ENCODE results near the gene FAM149B1. TPM values are rescaled to one million over a fixed set of nuclear protein-coding genes. Genes with fewer than 3 reads are reported as not detected.

The FAM149B1 gene
- total and polyA plus RNA-seq, 3 experiments from 2014 or later: 4.7 to 13.7 (median 13.1) TPM

GRCh38 chr10:73182568-73182967, 14.6 kb downstream of the FAM149B1 start:
- no peak overlapping the region for H3K27ac ChIP-seq (ENCODE audit: low read depth, low read length)
- Mint-ChIP-seq H3K36me3 (peaks cover 19 to 51% (median 20%) of the 10 kb centered on the region in 3 donors), H3K4me3 (no peak overlapping the region), H3K4me1 (no peaks in the 10 kb centered on the region), H3K27ac (no peak overlapping the region), H3K27me3 (no peaks in the 10 kb centered on the region), H3K9me3 (no peaks in the 10 kb centered on the region)
- no peaks in the 10 kb centered on the region for H3K4me1 ChIP-seq (ENCODE audit: insufficient read depth, low read length)
- peaks cover 7% of the 10 kb centered on the region for H3K36me3 ChIP-seq (ENCODE audit: insufficient read depth, low read length)
- POLR2A ChIA-PET: no interaction called here
- CTCF ChIA-PET: interaction anchor here (1.2 kb wide), 1 partner anchor 86 kb away, joined by 4 read pairs; the partner anchor contains the start of gene P4HA1
- H3K27me3 ChIP-seq (ENCODE audit: insufficient read depth, low read length, poor library complexity, severe bottlenecking): no peaks in the 10 kb centered on the region
- H3K4me3 ChIP-seq (ENCODE audit: low read length): no peak overlapping the region
- no peaks in the 10 kb centered on the region for H3K9me3 ChIP-seq (ENCODE audit: low read length)
- DNase-seq: no peak

GRCh38 chr10:73183667-73184281, 15.9 kb downstream of the FAM149B1 start:
- Mint-ChIP-seq H3K4me3 (no peak overlapping the region), H3K9me3 (no peaks in the 10 kb centered on the region), H3K4me1 (no peaks in the 10 kb centered on the region), H3K27me3 (no peaks in the 10 kb centered on the region), H3K36me3 (peaks cover 16 to 41% (median 19%) of the 10 kb centered on the region in 3 donors), H3K27ac (no peak overlapping the region)
- no peak overlapping the region for H3K4me3 ChIP-seq (ENCODE audit: low read length)
- no peak overlapping the region for H3K27ac ChIP-seq (ENCODE audit: low read depth, low read length)
- no peaks in the 10 kb centered on the region for H3K9me3 ChIP-seq (ENCODE audit: low read length)
- peaks cover 7% of the 10 kb centered on the region for H3K36me3 ChIP-seq (ENCODE audit: insufficient read depth, low read length)
- CTCF ChIA-PET: interaction anchor here (1.2 kb wide), 1 partner anchor 87 kb away, joined by 4 read pairs; the partner anchor contains the start of gene P4HA1
- POLR2A ChIA-PET: no interaction called here
- DNase-seq: no peak
- H3K4me1 ChIP-seq (ENCODE audit: insufficient read depth, low read length): no peaks in the 10 kb centered on the region
- no peaks in the 10 kb centered on the region for H3K27me3 ChIP-seq (ENCODE audit: insufficient read depth, low read length, poor library complexity, severe bottlenecking)

- Mint-ChIP-seq H3K4me3 (no peak overlapping the region), H3K4me1 (no peaks in the 10 kb centered on the region), H3K36me3 (peaks cover 8 to 27% (median 9%) of the 10 kb centered on the region in 3 donors), H3K27me3 (no peaks in the 10 kb centered on the region), H3K9me3 (no peaks in the 10 kb centered on the region), H3K27ac (no peak overlapping the region)
- ChIA-PET CTCF (no interaction called here), POLR2A (no interaction called here)
- no peaks in the 10 kb centered on the region for H3K36me3 ChIP-seq (ENCODE audit: insufficient read depth, low read length)
- no peaks in the 10 kb centered on the region for H3K4me1 ChIP-seq (ENCODE audit: insufficient read depth, low read length)
- H3K9me3 ChIP-seq (ENCODE audit: low read length): no peaks in the 10 kb centered on the region
- no peak for DNase-seq
- H3K27ac ChIP-seq (ENCODE audit: low read depth, low read length): no peak overlapping the region
- no peaks in the 10 kb centered on the region for H3K27me3 ChIP-seq (ENCODE audit: insufficient read depth, low read length, poor library complexity, severe bottlenecking)
- H3K4me3 ChIP-seq (ENCODE audit: low read length): no peak overlapping the region
Observed at GRCh38 chr10:73186266-73186665, 18.3 kb downstream of the FAM149B1 start.

GRCh38 chr10:73190188-73190587, 22.3 kb downstream of the FAM149B1 start:
- H3K9me3 Mint-ChIP-seq: no peaks in the 10 kb centered on the region
- no peak overlapping the region for H3K4me3 Mint-ChIP-seq
- no peaks in the 10 kb centered on the region for H3K4me1 ChIP-seq (ENCODE audit: insufficient read depth, low read length)
- H3K9me3 ChIP-seq (ENCODE audit: low read length): no peaks in the 10 kb centered on the region
- no peaks in the 10 kb centered on the region for H3K27me3 ChIP-seq (ENCODE audit: insufficient read depth, low read length, poor library complexity, severe bottlenecking)
- H3K4me3 ChIP-seq (ENCODE audit: low read length): no peak overlapping the region
- H3K36me3 ChIP-seq (ENCODE audit: insufficient read depth, low read length): no peaks in the 10 kb centered on the region
- H3K27me3 Mint-ChIP-seq: no peaks in the 10 kb centered on the region
- peak overlapping the region in 1 of 8 donors; percentile 82 for H3K27ac Mint-ChIP-seq
- H3K36me3 Mint-ChIP-seq: peaks cover 0 to 16% (median 4%) of the 10 kb centered on the region in 3 donors
- POLR2A ChIA-PET: no interaction called here
- H3K27ac ChIP-seq (ENCODE audit: low read depth, low read length): no peak overlapping the region
- no peak for DNase-seq
- CTCF ChIA-PET: no interaction called here
- no peaks in the 10 kb centered on the region for H3K4me1 Mint-ChIP-seq

GRCh38 chr10:73205081-73205480, 37.2 kb downstream of the FAM149B1 start:
- Mint-ChIP-seq H3K4me3 (no peak overlapping the region), H3K36me3 (peaks cover 0 to 21% (median 7%) of the 10 kb centered on the region in 3 donors), H3K27ac (no peak overlapping the region), H3K4me1 (no peaks in the 10 kb centered on the region), H3K27me3 (no peaks in the 10 kb centered on the region), H3K9me3 (no peaks in the 10 kb centered on the region)
- H3K4me1 ChIP-seq (ENCODE audit: insufficient read depth, low read length): no peaks in the 10 kb centered on the region
- no peak for DNase-seq
- H3K36me3 ChIP-seq (ENCODE audit: insufficient read depth, low read length): no peaks in the 10 kb centered on the region
- no peaks in the 10 kb centered on the region for H3K9me3 ChIP-seq (ENCODE audit: low read length)
- no peak overlapping the region for H3K4me3 ChIP-seq (ENCODE audit: low read length)
- CTCF ChIA-PET: interaction anchor here (0.6 kb wide), 1 partner anchor 12 kb away, joined by 3 read pairs; no protein-coding TSS in a partner anchor
- no peak overlapping the region for H3K27ac ChIP-seq (ENCODE audit: low read depth, low read length)
- no peaks in the 10 kb centered on the region for H3K27me3 ChIP-seq (ENCODE audit: insufficient read depth, low read length, poor library complexity, severe bottlenecking)
- POLR2A ChIA-PET: no interaction called here

- CTCF ChIA-PET: no interaction called here
Observed at GRCh38 chr10:73205890-73206289, 38.0 kb downstream of the FAM149B1 start.

GRCh38 chr10:73206385-73206784, 38.5 kb downstream of the FAM149B1 start:
- H3K4me3 Mint-ChIP-seq: no peak overlapping the region
- H3K27ac Mint-ChIP-seq: no peak overlapping the region
- no peaks in the 10 kb centered on the region for H3K27me3 Mint-ChIP-seq
- H3K9me3 Mint-ChIP-seq: no peaks in the 10 kb centered on the region
- H3K4me1 ChIP-seq (ENCODE audit: insufficient read depth, low read length): no peaks in the 10 kb centered on the region
- ChIA-PET CTCF (no interaction called here), POLR2A (no interaction called here)
- H3K27me3 ChIP-seq (ENCODE audit: insufficient read depth, low read length, poor library complexity, severe bottlenecking): no peaks in the 10 kb centered on the region
- no peak overlapping the region for H3K27ac ChIP-seq (ENCODE audit: low read depth, low read length)
- no peak overlapping the region for H3K4me3 ChIP-seq (ENCODE audit: low read length)
- DNase-seq: no peak
- H3K36me3 Mint-ChIP-seq: peaks cover 0 to 25% (median 4%) of the 10 kb centered on the region in 3 donors
- H3K9me3 ChIP-seq (ENCODE audit: low read length): no peaks in the 10 kb centered on the region
- H3K36me3 ChIP-seq (ENCODE audit: insufficient read depth, low read length): no peaks in the 10 kb centered on the region
- no peaks in the 10 kb centered on the region for H3K4me1 Mint-ChIP-seq

More at GRCh38 chr10:73205890-73206289, 38.0 kb downstream of the FAM149B1 start:
- Histone ChIP-seq H3K4me1 (ENCODE audit: insufficient read depth, low read length) (no peaks in the 10 kb centered on the region), H3K9me3 (ENCODE audit: low read length) (no peaks in the 10 kb centered on the region), H3K4me3 (ENCODE audit: low read length) (no peak overlapping the region), H3K27ac (ENCODE audit: low read depth, low read length) (no peak overlapping the region), H3K27me3 (ENCODE audit: insufficient read depth, low read length, poor library complexity, severe bottlenecking) (no peaks in the 10 kb centered on the region), H3K36me3 (ENCODE audit: insufficient read depth, low read length) (no peaks in the 10 kb centered on the region)
- DNase-seq: no peak
- Mint-ChIP-seq H3K27me3 (no peaks in the 10 kb centered on the region), H3K4me3 (no peak overlapping the region), H3K4me1 (no peaks in the 10 kb centered on the region), H3K9me3 (no peaks in the 10 kb centered on the region), H3K27ac (peak overlapping the region in 1 of 8 donors; percentile 29), H3K36me3 (peaks cover 0 to 23% (median 4%) of the 10 kb centered on the region in 3 donors)
- POLR2A ChIA-PET: no interaction called here

- peaks cover 0 to 30% (median 9%) of the 10 kb centered on the region in 3 donors for H3K36me3 Mint-ChIP-seq
- no peak overlapping the region for H3K27ac ChIP-seq (ENCODE audit: low read depth, low read length)
- no peaks in the 10 kb centered on the region for H3K9me3 ChIP-seq (ENCODE audit: low read length)
- ChIA-PET POLR2A (no interaction called here), CTCF (no interaction called here)
- no peaks in the 10 kb centered on the region for H3K27me3 ChIP-seq (ENCODE audit: insufficient read depth, low read length, poor library complexity, severe bottlenecking)
- H3K27me3 Mint-ChIP-seq: no peaks in the 10 kb centered on the region
- no peaks in the 10 kb centered on the region for H3K36me3 ChIP-seq (ENCODE audit: insufficient read depth, low read length)
- no peak overlapping the region for H3K4me3 ChIP-seq (ENCODE audit: low read length)
- H3K9me3 Mint-ChIP-seq: no peaks in the 10 kb centered on the region
- H3K4me1 Mint-ChIP-seq: no peaks in the 10 kb centered on the region
- DNase-seq: no peak
- peak overlapping the region in 1 of 8 donors; percentile 34 for H3K27ac Mint-ChIP-seq
- H3K4me1 ChIP-seq (ENCODE audit: insufficient read depth, low read length): no peaks in the 10 kb centered on the region
- H3K4me3 Mint-ChIP-seq: no peak overlapping the region
Observed at GRCh38 chr10:73207883-73208282, 40.0 kb downstream of the FAM149B1 start.
